Naive thymus-derived CD4-positive, alpha-beta T cell (primary cell): ENCODE results near the gene ACIN1. TPM values are rescaled to one million over a fixed set of nuclear protein-coding genes. Genes with fewer than 3 reads are reported as not detected.
A peak's percentile ranks its signal among the peaks of the same experiment; 100 is the strongest.

Experiments
- ATAC-seq: fragments of 150-1000 bp; cut with Tn5 transposase; 2 replicates; pipeline ENCODE4 v1.10.0; 2021; ENCODE audit warnings: mild to moderate bottlenecking, moderate library complexity
- CTCF ChIA-PET: fragments of 350-600 bp; sonication (Branson Sonifier 250); formaldehyde crosslinking; loops from one replicate; lab custom pipeline; 2021; ENCODE audit warnings: antibody characterized with exemption; lab: Charles Lee
- POLR2A ChIA-PET: fragments of 350-600 bp; sonication (Branson Sonifier 250); formaldehyde crosslinking; loops from one replicate; lab custom pipeline; 2021; ENCODE audit warnings: antibody characterized with exemption, inconsistent platforms; lab: Charles Lee
- DNase-seq, 9 donors: peaks; one replicate each; pipeline versions ENCODE4 v3.0.0 to v3.0.0-alpha.2; 2020 to 2022; ENCODE audit warnings: mixed read lengths in 1 of 9
- H3K27ac ChIP-seq: one replicate; pipeline ENCODE4 v1.7.0; 2013; ENCODE audit warnings: mild to moderate bottlenecking, low read depth, low read length, moderate library complexity
- H3K27me3 ChIP-seq, 2 donors: one replicate each; pipeline ENCODE4 v1.7.0; 2013; ENCODE audit warnings: low read length in 2 of 2, mild to moderate bottlenecking in 2 of 2, moderate library complexity in 2 of 2; ENCODE audit not compliant: control insufficient read depth in 2 of 2, insufficient read depth in 2 of 2
- H3K36me3 ChIP-seq, 3 experiments: 1 replicate in 2 of 3; 2 replicates in 1 of 3; pipeline ENCODE4 v1.7.0; 2013; ENCODE audit warnings: low read length in 3 of 3, mild to moderate bottlenecking in 3 of 3, moderate library complexity in 1 of 3; ENCODE audit not compliant: insufficient read depth in 3 of 3, control insufficient read depth in 2 of 3
- H3K4me1 ChIP-seq, 2 donors: one replicate each; pipeline ENCODE4 v1.7.0; 2013; ENCODE audit warnings: low read length in 2 of 2, mild to moderate bottlenecking in 2 of 2, moderate library complexity in 1 of 2; ENCODE audit not compliant: control insufficient read depth in 2 of 2, insufficient read depth in 2 of 2
- H3K4me3 ChIP-seq: 2 replicates; pipeline ENCODE4 v1.7.0; 2013; ENCODE audit warnings: mild to moderate bottlenecking, low read length
- H3K9me3 ChIP-seq, 3 experiments: 1 replicate in 2 of 3; 2 replicates in 1 of 3; pipeline ENCODE4 v1.7.0; 2013; ENCODE audit warnings: low read length in 3 of 3; ENCODE audit not compliant: control insufficient read depth in 2 of 3
- H3K27ac Mint-ChIP-seq, 9 donors: one replicate each; pipeline ENCODE4 v1.8.0; 2020 to 2022; ENCODE audit warnings: mixed read lengths in 9 of 9, mild to moderate bottlenecking in 8 of 9, moderate library complexity in 5 of 9, inconsistent platforms in 2 of 9
- H3K27me3 Mint-ChIP-seq, 5 donors: one replicate each; pipeline ENCODE4 v1.8.0; 2021 to 2022; ENCODE audit warnings: mixed read lengths in 5 of 5, mild to moderate bottlenecking in 1 of 5
- H3K36me3 Mint-ChIP-seq, 5 donors: one replicate each; pipeline ENCODE4 v1.8.0; 2020 to 2022; ENCODE audit warnings: mixed read lengths in 5 of 5, mild to moderate bottlenecking in 3 of 5, inconsistent platforms in 1 of 5
- H3K4me1 Mint-ChIP-seq, 7 donors: one replicate each; pipeline ENCODE4 v1.8.0; 2020 to 2022; ENCODE audit warnings: mixed read lengths in 7 of 7, mild to moderate bottlenecking in 3 of 7, inconsistent platforms in 1 of 7
- H3K4me3 Mint-ChIP-seq, 10 donors: one replicate each; pipeline ENCODE4 v1.8.0; 2020 to 2022; ENCODE audit warnings: mild to moderate bottlenecking in 10 of 10, mixed read lengths in 10 of 10, moderate library complexity in 6 of 10, inconsistent platforms in 2 of 10
- H3K9me3 Mint-ChIP-seq, 11 donors: one replicate each; pipeline ENCODE4 v1.8.0; 2020 to 2022; ENCODE audit warnings: mixed read lengths in 11 of 11, mild to moderate bottlenecking in 4 of 11, inconsistent platforms in 1 of 11, moderate library complexity in 1 of 11
- intact Hi-C, 2 donors: fragments of 100-400 bp; cut with micrococcal nuclease; formaldehyde crosslinking; loops; one replicate each; pipeline ENCODE4 v1.15.1; 2023
- polyA plus RNA-seq, 2 donors: library from polyadenylated mRNA; unstranded; fragments of 300-500 nt; fragmentation: Illumina TruSeq; gene quantifications; one replicate each; pipeline ENCODE4 v1.2.3, GENCODE V29; 2021
- total RNA-seq, 6 experiments: library from RNA in 5 of 6; stranded (reverse) in 5 of 6; gene quantifications; 1 replicate in 5 of 6; 2 replicates in 1 of 6; pipeline ENCODE4 v1.2.3 and lab custom pipeline; 2021 to 2026

ACIN1 gene, protein sequence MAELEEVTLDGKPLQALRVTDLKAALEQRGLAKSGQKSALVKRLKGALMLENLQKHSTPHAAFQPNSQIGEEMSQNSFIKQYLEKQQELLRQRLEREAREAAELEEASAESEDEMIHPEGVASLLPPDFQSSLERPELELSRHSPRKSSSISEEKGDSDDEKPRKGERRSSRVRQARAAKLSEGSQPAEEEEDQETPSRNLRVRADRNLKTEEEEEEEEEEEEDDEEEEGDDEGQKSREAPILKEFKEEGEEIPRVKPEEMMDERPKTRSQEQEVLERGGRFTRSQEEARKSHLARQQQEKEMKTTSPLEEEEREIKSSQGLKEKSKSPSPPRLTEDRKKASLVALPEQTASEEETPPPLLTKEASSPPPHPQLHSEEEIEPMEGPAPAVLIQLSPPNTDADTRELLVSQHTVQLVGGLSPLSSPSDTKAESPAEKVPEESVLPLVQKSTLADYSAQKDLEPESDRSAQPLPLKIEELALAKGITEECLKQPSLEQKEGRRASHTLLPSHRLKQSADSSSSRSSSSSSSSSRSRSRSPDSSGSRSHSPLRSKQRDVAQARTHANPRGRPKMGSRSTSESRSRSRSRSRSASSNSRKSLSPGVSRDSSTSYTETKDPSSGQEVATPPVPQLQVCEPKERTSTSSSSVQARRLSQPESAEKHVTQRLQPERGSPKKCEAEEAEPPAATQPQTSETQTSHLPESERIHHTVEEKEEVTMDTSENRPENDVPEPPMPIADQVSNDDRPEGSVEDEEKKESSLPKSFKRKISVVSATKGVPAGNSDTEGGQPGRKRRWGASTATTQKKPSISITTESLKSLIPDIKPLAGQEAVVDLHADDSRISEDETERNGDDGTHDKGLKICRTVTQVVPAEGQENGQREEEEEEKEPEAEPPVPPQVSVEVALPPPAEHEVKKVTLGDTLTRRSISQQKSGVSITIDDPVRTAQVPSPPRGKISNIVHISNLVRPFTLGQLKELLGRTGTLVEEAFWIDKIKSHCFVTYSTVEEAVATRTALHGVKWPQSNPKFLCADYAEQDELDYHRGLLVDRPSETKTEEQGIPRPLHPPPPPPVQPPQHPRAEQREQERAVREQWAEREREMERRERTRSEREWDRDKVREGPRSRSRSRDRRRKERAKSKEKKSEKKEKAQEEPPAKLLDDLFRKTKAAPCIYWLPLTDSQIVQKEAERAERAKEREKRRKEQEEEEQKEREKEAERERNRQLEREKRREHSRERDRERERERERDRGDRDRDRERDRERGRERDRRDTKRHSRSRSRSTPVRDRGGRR
- total RNA-seq (100 to 1,000 TPM; 222 to 360 (median 301) TPM), polyA plus RNA-seq (10 to 100 TPM in 1 of 2 donors, 1 to 10 TPM in 1; 8.7 to 18.6 TPM), total RNA-seq (lab: John Stamatoyannopoulos, UW) (446 reads per million, percentile 97 among the genes with 10 or more reads in this experiment)

DNA sequence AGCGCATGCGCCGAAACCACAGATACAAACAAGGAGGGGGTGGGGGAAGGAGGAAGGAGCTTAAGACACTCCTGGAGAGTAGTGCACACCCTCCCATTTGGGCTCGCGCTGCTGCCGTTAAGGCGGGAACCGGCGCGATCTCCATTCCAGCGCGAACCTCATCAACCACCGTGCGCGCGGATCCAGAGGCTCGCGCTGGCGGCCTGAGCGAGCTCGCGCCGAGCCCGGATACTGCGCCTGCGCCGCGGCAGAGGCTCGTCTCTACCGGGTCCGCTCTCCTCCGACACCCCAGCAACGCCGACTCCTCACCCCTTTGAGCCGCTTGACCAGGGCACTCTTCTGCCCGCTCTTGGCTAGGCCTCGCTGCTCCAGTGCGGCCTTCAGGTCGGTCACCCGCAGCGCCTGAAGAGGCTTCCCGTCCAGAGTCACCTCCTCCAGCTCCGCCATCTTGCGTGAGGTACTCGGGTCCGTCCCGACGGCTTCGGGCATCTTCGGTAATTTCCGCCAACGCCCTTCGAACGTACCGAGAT is at the start of gene ACIN1:
Gene ACIN1 (minus strand): TSS at position 471 of the 530 bp plus-strand sequence. CDS start 24 bp downstream, at position 447.
- Mint-ChIP-seq H3K36me3 (peaks cover 3 to 45% (median 26%) of the 10 kb centered on the region in 5 donors), H3K27me3 (no peaks in the 10 kb centered on the region), H3K9me3 (peaks cover 0 to 1% (median 0%) of the 10 kb centered on the region in 11 donors), H3K27ac (no peak within 1 kb of the TSS), H3K4me1 (peaks cover 10 to 61% (median 33%) of the 10 kb centered on the region in 7 donors), H3K4me3 (no peak within 1 kb of the TSS)
- H3K27ac ChIP-seq = peak within 1 kb of the TSS; percentile 97
- H3K4me1 ChIP-seq = peaks cover 26 to 32% of the 10 kb centered on the region in 2 donors
- DNase-seq = peak in 2 of 9 donors; percentile 95 to 98
- ChIA-PET POLR2A (interaction anchor here (0.6 to 5.1 kb wide), 43 partner anchors 9 to 1584 kb away, joined by 3 to 75 read pairs (median 4); partner anchors contain the start of genes AJUBA, AP1G2, CEBPE and CIROP), CTCF (interaction anchor here (0.6 to 3.2 kb wide), 13 partner anchors 8 to 1569 kb away, joined by 3 to 25 read pairs (median 5); partner anchors contain the start of genes CEBPE, PABPN1 and SALL2)
- H3K9me3 ChIP-seq = no peaks in the 10 kb centered on the region
- H3K4me3 ChIP-seq = peak within 1 kb of the TSS; percentile 88
- intact Hi-C loops = loop anchor here (1.0 to 10.0 kb wide), 23 partner anchors 8 to 1827 kb away; partner anchors contain the start of genes DCAF11 (in 2 of the 2), HOMEZ (in 2 of the 2), NGDN (in 2 of the 2) and NRL (in 2 of the 2)
- H3K36me3 ChIP-seq = peaks cover 15 to 40% (median 20%) of the 10 kb centered on the region in 3 experiments
- no peaks in the 10 kb centered on the region for H3K27me3 ChIP-seq
- peak; percentile 48 for ATAC-seq

DNA sequence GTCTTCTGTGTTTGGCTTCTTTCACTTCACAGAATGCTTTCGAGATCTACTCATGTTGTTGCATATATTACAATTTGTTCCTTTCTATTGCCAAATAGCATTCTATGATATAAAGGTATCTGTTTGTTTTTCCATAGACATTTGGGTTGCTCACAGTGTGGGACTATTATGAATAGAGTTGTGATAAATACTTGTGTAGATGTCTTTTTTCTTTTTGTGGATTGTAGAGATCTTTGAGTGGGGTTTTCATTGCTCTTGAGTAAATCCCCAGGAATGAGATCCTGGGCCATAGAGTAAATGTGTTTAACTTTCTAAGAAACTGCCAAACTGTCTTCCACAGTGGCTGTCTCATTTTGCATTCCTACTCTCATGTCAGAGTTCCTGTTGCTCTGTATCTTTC is 49.0 kb upstream of the ACIN1 start:
- Mint-ChIP-seq H3K36me3 (peaks cover 0 to 7% (median 0%) of the 10 kb centered on the region in 5 donors), H3K4me1 (peaks cover 0 to 6% (median 0%) of the 10 kb centered on the region in 7 donors), H3K27me3 (peaks cover 0 to 18% (median 6%) of the 10 kb centered on the region in 5 donors), H3K9me3 (no peaks in the 10 kb centered on the region), H3K4me3 (no peak overlapping the region), H3K27ac (no peak overlapping the region)
- Histone ChIP-seq H3K4me3 (no peak overlapping the region), H3K4me1 (no peaks in the 10 kb centered on the region), H3K36me3 (no peaks in the 10 kb centered on the region), H3K27me3 (no peaks in the 10 kb centered on the region), H3K27ac (no peak overlapping the region), H3K9me3 (no peaks in the 10 kb centered on the region)
- ATAC-seq = no peak
- CTCF ChIA-PET = interaction anchor here (0.5 to 1.7 kb wide), 2 partner anchors 24 to 42 kb away, joined by 3 to 9 read pairs; no protein-coding TSS in a partner anchor
- POLR2A ChIA-PET = no interaction called here
- intact Hi-C loops = no loop called here
- DNase-seq = no peak

DNA sequence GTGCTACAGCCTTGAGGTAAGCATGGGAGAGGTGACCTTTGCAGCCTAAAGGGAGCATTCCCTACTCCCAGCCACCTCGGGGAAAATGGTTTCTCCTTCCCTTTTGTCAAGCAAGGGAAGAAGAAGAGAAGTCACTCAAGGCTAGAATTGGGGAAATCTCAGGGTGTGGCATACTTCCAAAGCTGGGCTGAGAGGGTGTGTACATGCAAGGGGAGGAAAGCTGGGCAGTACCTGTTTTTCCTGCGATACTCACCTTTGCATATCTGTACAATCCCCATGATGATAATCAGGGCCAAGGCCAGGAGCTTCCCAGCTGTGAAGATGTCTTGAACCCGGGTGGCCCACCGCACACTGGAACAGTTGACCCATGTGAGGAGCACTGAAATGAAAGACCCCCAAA is 47.9 kb upstream of the ACIN1 start:
- peaks cover 0 to 6% (median 0%) of the 10 kb centered on the region in 7 donors for H3K4me1 Mint-ChIP-seq

DNA sequence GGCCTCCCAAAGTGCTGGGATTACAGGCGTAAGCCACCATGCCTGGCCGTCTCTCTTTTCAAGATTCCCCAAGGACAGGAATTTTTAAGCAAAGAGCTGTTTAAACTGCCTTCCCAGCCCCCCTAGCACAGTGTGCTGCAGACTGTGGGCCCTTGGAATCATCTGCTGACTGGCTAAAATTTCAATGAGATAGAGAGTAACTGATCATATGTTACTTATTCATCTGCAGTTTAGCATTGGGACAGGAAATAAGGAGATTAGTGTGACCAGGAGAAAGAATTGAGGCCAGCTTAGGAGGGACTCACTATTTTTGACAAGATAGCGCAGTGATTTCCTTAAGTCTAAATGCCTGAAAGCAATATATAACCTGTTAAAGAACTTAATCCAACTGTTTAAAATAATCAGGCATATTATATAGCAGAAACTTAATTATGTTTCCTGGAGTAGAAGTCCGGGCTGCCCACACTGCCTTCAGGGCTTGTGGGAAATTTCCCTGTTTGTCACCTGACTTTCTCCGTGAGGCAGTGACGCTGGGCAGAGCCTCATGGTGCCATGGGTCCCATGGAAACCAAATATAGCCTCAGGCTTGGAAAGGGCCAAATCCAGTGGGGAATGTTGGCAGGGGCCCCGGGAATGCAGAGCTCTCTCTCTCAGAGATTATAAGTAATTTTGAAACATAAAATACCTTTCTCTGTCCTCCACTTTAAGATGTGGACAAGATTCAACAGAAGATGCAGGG is 46.9 kb upstream of the ACIN1 start:
- Histone ChIP-seq H3K9me3 (no peaks in the 10 kb centered on the region), H3K4me1 (no peaks in the 10 kb centered on the region), H3K27me3 (no peaks in the 10 kb centered on the region), H3K4me3 (no peak overlapping the region), H3K27ac (no peak overlapping the region), H3K36me3 (no peaks in the 10 kb centered on the region)
- ChIA-PET POLR2A (no interaction called here), CTCF (interaction anchor here (1.7 kb wide), 1 partner anchor 22 kb away, joined by 9 read pairs; no protein-coding TSS in a partner anchor)
- ATAC-seq = no peak
- no peak overlapping the region for H3K4me3 Mint-ChIP-seq
- intact Hi-C loops = no loop called here
- peaks cover 0 to 4% (median 0%) of the 10 kb centered on the region in 7 donors for H3K4me1 Mint-ChIP-seq
- H3K27ac Mint-ChIP-seq = no peak overlapping the region
- peaks cover 0 to 3% (median 0%) of the 10 kb centered on the region in 5 donors for H3K36me3 Mint-ChIP-seq
- H3K9me3 Mint-ChIP-seq = no peaks in the 10 kb centered on the region
- H3K27me3 Mint-ChIP-seq = peaks cover 0 to 18% (median 6%) of the 10 kb centered on the region in 5 donors
- DNase-seq = no peak

More for the DNA sequence above, 47.9 kb upstream of the ACIN1 start:
- Histone ChIP-seq H3K27ac (no peak overlapping the region), H3K4me3 (no peak overlapping the region), H3K27me3 (no peaks in the 10 kb centered on the region), H3K36me3 (no peaks in the 10 kb centered on the region), H3K9me3 (no peaks in the 10 kb centered on the region), H3K4me1 (no peaks in the 10 kb centered on the region)
- DNase-seq = no peak
- CTCF ChIA-PET = interaction anchor here (0.5 to 1.7 kb wide), 2 partner anchors 23 to 44 kb away, joined by 3 to 9 read pairs; no protein-coding TSS in a partner anchor
- Mint-ChIP-seq H3K27ac (no peak overlapping the region), H3K9me3 (no peaks in the 10 kb centered on the region), H3K27me3 (peaks cover 0 to 18% (median 6%) of the 10 kb centered on the region in 5 donors), H3K4me3 (no peak overlapping the region), H3K36me3 (peaks cover 0 to 4% (median 0%) of the 10 kb centered on the region in 5 donors)
- intact Hi-C loops = no loop called here
- POLR2A ChIA-PET = no interaction called here
- no peak for ATAC-seq

DNA sequence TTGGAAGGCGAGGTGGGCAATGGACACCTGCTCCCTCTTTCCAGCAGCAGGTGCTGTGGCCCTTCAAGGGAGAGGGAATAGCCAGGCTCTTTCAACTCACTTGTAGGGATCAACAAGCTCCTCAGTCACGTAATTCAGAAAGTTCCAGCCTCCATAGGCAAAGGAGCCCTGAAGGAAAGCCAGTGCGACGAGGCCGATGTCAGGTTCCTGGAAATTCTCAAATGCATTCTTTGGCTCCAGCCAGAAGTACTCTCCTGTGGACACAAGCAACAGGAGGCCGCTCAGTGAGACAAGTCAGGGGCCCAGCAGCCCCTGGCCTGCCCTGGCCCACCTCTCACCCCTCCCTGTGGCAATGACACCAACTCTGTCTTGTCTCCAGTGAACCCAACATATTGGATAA is 45.4 kb upstream of the ACIN1 start:
- POLR2A ChIA-PET = no interaction called here
- CTCF ChIA-PET = no interaction called here
- Mint-ChIP-seq H3K27ac (no peak overlapping the region), H3K9me3 (no peaks in the 10 kb centered on the region), H3K27me3 (peaks cover 0 to 18% (median 0%) of the 10 kb centered on the region in 5 donors), H3K36me3 (no peaks in the 10 kb centered on the region), H3K4me3 (no peak overlapping the region), H3K4me1 (peaks cover 0 to 4% (median 0%) of the 10 kb centered on the region in 7 donors)
- DNase-seq (no peak), ATAC-seq (no peak)
- no peaks in the 10 kb centered on the region for H3K27me3 ChIP-seq
- no peaks in the 10 kb centered on the region for H3K9me3 ChIP-seq
- intact Hi-C loops = no loop called here
- no peaks in the 10 kb centered on the region for H3K36me3 ChIP-seq
- no peak overlapping the region for H3K27ac ChIP-seq
- H3K4me3 ChIP-seq = no peak overlapping the region
- H3K4me1 ChIP-seq = no peaks in the 10 kb centered on the region
